ENCODE measurements around the gene PDLIM4.
A peak's percentile ranks its signal among the peaks of the same experiment; 100 is the strongest.

Gene PDLIM4

GRCh38 chr5:132280371-132281240 is 23.1 kb downstream of the PDLIM4 start:
- no peak for TF ChIP-seq CTCF (conservative IDR thresholded peaks at IDR 0.05; ENCODE audit: control insufficient read depth, insufficient read depth, low read depth, low read length)
- H3K4me3 ChIP-seq (ENCODE audit: control insufficient read depth, low read depth, low read length): no peak overlapping the region
- DNase-seq (ENCODE audit: low read depth): no peak

GRCh38 chr5:132281856-132282614 is 24.5 kb downstream of the PDLIM4 start:
- no peak for DNase-seq (ENCODE audit: low read depth)

GRCh38 chr5:132283423-132284043 is 26.0 kb downstream of the PDLIM4 start:
- TF ChIP-seq CTCF (conservative IDR thresholded peaks at IDR 0.05; ENCODE audit: control insufficient read depth, insufficient read depth, low read depth, low read length): peak; percentile 66
- DNase-seq (ENCODE audit: low read depth): peak; percentile 83
- H3K4me3 ChIP-seq (ENCODE audit: control insufficient read depth, low read depth, low read length): no peak overlapping the region

More at GRCh38 chr5:132281856-132282614, 24.5 kb downstream of the PDLIM4 start:
- TF ChIP-seq CTCF (conservative IDR thresholded peaks at IDR 0.05; ENCODE audit: control insufficient read depth, insufficient read depth, low read depth, low read length): no peak
- H3K4me3 ChIP-seq (ENCODE audit: control insufficient read depth, low read depth, low read length): no peak overlapping the region

GRCh38 chr5:132289097-132289496 is 31.6 kb downstream of the PDLIM4 start:
- DNase-seq (ENCODE audit: low read depth): peak; percentile 65
- no peak for TF ChIP-seq CTCF (conservative IDR thresholded peaks at IDR 0.05; ENCODE audit: control insufficient read depth, insufficient read depth, low read depth, low read length)
- H3K4me3 ChIP-seq (ENCODE audit: control insufficient read depth, low read depth, low read length): no peak overlapping the region

GRCh38 chr5:132291026-132291425 is 33.5 kb downstream of the PDLIM4 start:
- no peak for TF ChIP-seq CTCF (conservative IDR thresholded peaks at IDR 0.05; ENCODE audit: control insufficient read depth, insufficient read depth, low read depth, low read length)

More at GRCh38 chr5:132291026-132291425, 33.5 kb downstream of the PDLIM4 start:
- DNase-seq (ENCODE audit: low read depth): no peak
- no peak overlapping the region for H3K4me3 ChIP-seq (ENCODE audit: control insufficient read depth, low read depth, low read length)
